NK-92 (cell line): ENCODE measurements around the gene ACVR1.

Source experiments
- DNase-seq: peaks from one replicate; lab custom pipeline; 2025; ENCODE audit not compliant: unreplicated experiment; lab: John Stamatoyannopoulos, UW

The ACVR1 gene

DNA sequence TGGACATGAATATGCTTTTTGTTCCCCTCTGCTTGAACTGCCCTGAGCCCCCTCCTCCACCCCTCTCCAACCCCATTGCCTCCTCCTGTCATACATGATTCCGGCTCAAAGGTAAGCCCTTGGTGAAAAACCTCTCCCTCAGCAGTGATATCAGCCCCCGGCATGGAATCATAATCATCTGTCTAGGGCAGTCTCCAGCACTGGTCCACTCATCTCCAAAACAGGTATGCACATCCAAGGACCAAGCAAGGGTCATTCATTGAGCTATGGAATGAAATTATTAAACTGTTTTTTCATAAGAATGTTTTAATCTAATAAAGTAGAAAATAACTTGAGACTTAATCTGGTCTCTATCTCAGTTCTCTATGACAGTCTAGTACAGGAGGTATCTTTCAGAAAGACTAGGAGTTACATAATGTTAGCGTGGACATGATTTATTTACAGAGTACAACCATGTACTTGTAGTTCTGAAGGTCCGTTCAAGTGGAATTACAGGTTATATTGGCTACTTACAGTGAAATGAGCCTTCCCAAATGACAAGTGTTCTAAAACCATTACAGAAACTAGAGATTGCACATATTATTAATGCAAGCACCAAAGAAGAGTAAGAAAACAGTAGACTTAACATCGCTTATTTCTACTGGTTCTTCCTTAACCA is 75.2 kb downstream of the ACVR1 start:
- DNase-seq, result no peak

- no peak for DNase-seq
Observed at GRCh38 chr2:157793053-157793612, 83.0 kb downstream of the ACVR1 start.

- DNase-seq, result no peak
Observed at GRCh38 chr2:157792335-157793052, 83.6 kb downstream of the ACVR1 start.

DNA sequence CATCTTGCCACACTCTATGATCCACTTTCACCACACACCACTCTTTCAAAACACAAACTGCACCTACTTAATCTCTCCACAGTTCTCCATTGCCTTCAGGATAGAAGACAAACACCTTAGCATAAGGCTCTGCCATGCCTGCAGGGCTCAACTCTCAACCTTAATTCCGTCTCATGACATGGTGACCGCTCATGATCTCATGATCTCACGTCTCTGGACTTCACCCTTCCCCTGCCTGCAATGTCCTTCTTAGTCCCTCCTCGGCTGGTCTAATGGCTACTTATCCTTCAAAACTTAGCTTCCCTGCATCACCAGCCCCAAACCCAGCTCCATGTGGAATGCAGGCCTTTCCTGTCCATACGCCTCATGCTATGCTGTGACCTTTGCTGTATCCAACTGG is 85.3 kb downstream of the ACVR1 start:
- DNase-seq, result no peak

DNA sequence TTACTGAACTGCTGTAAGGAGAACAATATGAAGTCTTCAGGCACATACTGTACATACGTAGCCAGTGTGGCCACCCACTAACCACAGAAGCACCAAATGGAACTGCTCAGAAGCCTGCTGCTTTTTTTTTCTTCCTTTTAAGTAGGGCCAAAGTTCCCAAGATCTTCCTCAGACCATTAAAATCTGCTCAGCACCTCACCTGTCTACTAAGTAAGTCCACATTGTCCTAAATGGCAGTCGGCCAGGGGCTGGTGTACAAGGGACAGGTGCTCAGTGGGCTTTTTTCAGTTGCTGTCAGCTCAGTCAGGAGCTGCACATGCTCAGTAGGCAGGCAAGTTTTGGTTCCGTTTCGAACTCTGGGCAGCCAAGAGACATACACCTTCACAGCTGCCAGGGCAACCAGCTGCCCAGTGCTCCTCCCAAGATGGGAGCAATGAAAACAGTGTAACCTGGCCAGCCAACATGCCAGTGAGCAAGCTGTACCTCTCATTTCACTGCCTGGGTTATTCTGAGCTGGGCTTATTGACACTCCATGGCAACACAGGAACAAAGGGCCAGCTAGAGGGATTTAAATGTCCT is 86.1 kb downstream of the ACVR1 start:
- DNase-seq, result no peak

GRCh38 chr2:157789256-157789655 is 86.9 kb downstream of the ACVR1 start:
- no peak for DNase-seq

- no peak for DNase-seq
Observed at GRCh38 chr2:157788201-157788600, 87.9 kb downstream of the ACVR1 start.

GRCh38 chr2:157787364-157787938 is 88.7 kb downstream of the ACVR1 start:
- DNase-seq, result no peak

DNA sequence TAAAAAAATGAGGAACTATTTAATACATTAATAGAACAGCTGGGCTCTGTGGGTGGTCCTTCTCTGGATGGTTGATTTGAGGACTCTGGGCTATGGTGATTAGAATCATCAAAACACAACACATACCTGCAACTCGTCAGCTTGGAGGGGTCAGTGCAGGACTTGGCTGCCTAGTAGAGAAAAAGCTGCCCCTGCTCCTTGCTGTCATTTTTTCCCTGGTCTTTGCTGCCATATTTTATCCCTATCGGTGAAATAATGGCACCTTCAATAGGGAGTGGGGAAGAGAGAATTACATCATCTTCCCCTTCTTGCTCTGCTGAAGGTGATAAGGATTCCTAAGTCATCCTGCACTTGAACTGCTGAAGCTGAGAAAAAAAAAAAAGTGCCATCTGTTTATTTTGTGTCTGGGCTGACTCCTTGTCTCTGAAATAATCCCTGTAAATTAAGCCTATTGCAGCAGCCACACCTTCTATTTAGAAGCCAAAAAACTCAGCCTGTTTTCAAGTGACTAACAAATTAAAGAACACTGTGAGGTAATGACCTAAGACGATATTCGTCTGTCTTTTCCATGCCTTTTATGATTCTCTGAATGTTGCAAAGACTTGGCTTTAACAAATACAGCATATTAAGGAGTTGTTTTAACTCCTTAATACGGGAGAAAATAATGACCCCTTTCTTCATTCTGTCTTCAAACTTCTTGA is 89.3 kb downstream of the ACVR1 start:
- no peak for DNase-seq

DNA sequence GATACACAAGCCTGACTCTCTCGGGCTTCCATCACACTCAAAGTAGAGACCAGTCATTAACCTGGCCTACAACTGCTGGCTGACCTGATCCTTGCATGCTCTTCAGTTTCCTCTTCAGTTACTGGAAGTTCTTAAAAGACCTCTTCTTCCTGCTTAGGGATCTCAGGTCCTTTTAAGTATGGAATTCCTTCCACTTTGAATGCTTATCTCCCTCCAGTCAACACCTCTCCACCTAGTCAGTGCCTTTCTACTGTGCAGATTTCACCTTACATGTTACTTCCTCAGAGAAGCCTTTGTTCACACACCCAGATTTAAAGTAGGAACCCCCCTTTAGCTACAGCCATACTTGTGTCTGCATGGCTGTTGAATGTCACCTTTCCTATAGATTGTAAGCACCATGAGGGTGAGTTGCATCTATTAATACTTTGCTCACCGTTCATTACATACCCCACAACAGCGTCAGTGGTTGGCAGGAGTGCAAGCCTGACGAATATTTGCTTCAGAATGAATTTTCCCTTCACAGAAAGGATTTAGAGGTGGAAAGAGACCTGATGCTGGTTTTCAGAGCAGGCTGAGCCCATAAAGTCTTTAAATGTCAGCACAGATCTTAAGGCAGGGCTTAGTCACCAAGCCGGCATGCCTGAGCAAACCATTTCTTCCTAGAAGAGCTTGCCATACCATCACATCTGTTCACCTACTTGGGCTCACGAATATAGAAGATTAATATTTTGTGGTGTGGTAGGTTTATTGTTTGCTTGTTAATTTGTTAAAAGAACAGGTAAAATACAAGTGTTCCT is 90.1 kb downstream of the ACVR1 start:
- no peak for DNase-seq

- no peak for DNase-seq
Observed at GRCh38 chr2:157785200-157785599, 90.9 kb downstream of the ACVR1 start.

GRCh38 chr2:157784823-157785175 is 91.3 kb downstream of the ACVR1 start:
- no peak for DNase-seq

GRCh38 chr2:157784169-157784822 is 91.8 kb downstream of the ACVR1 start:
- DNase-seq, result no peak

GRCh38 chr2:157783245-157783644 is 92.9 kb downstream of the ACVR1 start:
- DNase-seq, result no peak

DNA sequence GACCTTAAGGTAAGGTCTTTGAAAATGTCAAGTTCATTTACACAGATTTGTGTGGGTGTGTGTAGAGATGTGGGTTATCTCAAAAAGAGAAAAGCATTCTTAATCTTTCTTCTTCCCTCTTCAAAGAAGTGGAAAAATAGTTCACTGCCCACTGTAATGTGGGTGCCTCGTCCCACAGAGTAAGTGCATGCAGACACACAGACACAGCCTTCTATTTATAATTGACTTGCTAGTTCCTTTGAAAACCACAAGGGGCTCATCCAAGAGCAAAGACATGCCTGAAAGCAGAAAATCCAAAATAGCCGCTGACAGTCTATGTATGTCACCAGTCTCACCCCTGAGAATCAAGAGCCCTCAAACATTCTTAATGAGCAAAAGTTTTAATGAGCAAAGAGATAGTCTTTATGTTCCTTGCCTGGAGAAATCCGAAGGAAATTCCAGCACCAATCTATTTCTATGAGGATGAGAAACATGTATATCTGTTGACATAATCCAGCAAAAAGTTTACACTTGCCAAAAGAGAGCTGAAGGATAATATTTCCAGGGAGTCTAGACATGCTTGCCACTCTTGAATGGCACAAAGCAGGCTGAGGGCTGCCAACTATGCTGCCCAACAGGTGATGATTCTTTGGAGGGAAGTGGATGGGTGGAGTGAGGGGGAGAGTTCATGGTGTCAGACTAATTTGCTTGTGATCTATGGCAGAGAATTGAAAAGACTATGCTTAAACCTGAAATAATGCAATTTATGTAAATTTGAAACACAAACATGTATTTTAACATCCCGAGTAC is 93.9 kb downstream of the ACVR1 start:
- DNase-seq, result no peak

DNA sequence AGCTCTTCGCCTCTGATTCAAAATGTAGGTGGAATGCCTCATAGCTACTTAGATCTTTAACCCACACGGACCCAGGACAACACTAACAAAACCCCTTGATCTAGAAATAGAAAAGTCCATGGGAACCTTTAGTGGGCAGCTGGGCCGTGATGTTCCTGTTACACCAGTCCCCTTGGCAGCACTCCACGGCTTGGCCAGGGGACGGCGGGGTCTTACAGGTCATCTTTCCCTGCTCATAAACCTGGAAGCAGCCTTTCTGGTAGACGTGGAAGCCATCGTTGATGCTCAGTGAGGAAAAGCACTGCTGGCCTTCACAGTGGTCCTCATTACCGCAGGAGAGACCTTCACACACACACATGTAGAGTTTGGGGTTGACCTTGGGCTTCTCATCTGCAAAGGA is 95.9 kb downstream of the ACVR1 start:
- no peak for DNase-seq

- DNase-seq, result no peak
Observed at GRCh38 chr2:157779794-157780193, 96.3 kb downstream of the ACVR1 start.

- DNase-seq, result no peak
Observed at GRCh38 chr2:157777427-157777826, 98.7 kb downstream of the ACVR1 start.

- no peak for DNase-seq
Observed at GRCh38 chr2:157771234-157771633, 104.9 kb downstream of the ACVR1 start.
